Muscle of leg (tissue), 11 donors: Measurements from ENCODE around the gene SMTN. TPM values are rescaled to one million over a fixed set of nuclear protein-coding genes. Genes with fewer than 3 reads are reported as not detected.

ENCODE experiments used
- DNase-seq: peaks from one replicate; pipeline ENCODE4 v3.0.0; 2013
- H3K27ac ChIP-seq: one replicate; pipeline ENCODE4 v1.5.1; 2013; ENCODE audit warnings: mild to moderate bottlenecking, low read length, control low read depth
- H3K27me3 ChIP-seq: one replicate; pipeline ENCODE4 v1.6.1; 2013; ENCODE audit warnings: low read length; ENCODE audit not compliant: control insufficient read depth, insufficient read depth
- H3K36me3 ChIP-seq: one replicate; pipeline ENCODE4 v1.6.1; 2013; ENCODE audit warnings: low read length; ENCODE audit not compliant: control insufficient read depth, insufficient read depth
- H3K4me1 ChIP-seq: one replicate; pipeline ENCODE4 v1.6.1; 2013; ENCODE audit warnings: low read length; ENCODE audit not compliant: control insufficient read depth, insufficient read depth
- H3K4me3 ChIP-seq: one replicate; pipeline ENCODE4 v1.5.1; 2013; ENCODE audit warnings: low read length, control low read depth
- H3K9me3 ChIP-seq: replicated peaks from 2 replicates; pipeline ENCODE4 v1.6.1; 2013; ENCODE audit warnings: low read depth, low read length; ENCODE audit not compliant: control insufficient read depth
- WGBS: methylation state at CpG from one replicate; pipeline ENCODE4 v1.1.5; 2013; ENCODE audit warnings: missing lambda C conversion rate; ENCODE audit not compliant: insufficient coverage; 5-methylcytosine and 5-hydroxymethylcytosine counted together
- polyA plus RNA-seq, 8 donors: library from polyadenylated mRNA; unstranded; fragments of 120-200 nt; gene quantifications; one replicate each; pipeline versions ENCODE4 v1.2.1 to v1.2.3, GENCODE V29; 2013; ENCODE audit warnings: inconsistent platforms in 1 of 8, low replicate concordance in 1 of 8; ENCODE audit not compliant: insufficient read length in 8 of 8, insufficient read depth in 1 of 8
- total RNA-seq: library from RNA; stranded (reverse); fragments of 120-200 nt; gene quantifications from one replicate; pipeline ENCODE4 v1.2.4, GENCODE V29; 2013

SMTN gene
- total and polyA plus RNA-seq, 9 donors: 103 to 284 (median 165) TPM

GRCh38 chr22:31126128-31126868 lies 45.2 kb downstream of the SMTN start:
- Histone ChIP-seq H3K27ac (no peak overlapping the region), H3K36me3 (no peaks in the 10 kb centered on the region), H3K4me3 (no peak overlapping the region), H3K9me3 (no peaks in the 10 kb centered on the region), H3K27me3 (peaks cover 3% of the 10 kb centered on the region), H3K4me1 (peaks cover 13% of the 10 kb centered on the region)
- DNase-seq: no peak
- 87% methylated on average over 15 of the region's 22 CpGs for WGBS

GRCh38 chr22:31126869-31127175 lies 45.7 kb downstream of the SMTN start:
- DNase-seq: no peak
- no peak overlapping the region for H3K27ac ChIP-seq
- no peak overlapping the region for H3K4me3 ChIP-seq
- no peaks in the 10 kb centered on the region for H3K9me3 ChIP-seq
- peaks cover 3% of the 10 kb centered on the region for H3K27me3 ChIP-seq
- H3K36me3 ChIP-seq: no peaks in the 10 kb centered on the region
- H3K4me1 ChIP-seq: peaks cover 13% of the 10 kb centered on the region
- WGBS: 77% methylated on average over 7 of the region's 13 CpGs

- H3K36me3 ChIP-seq: no peaks in the 10 kb centered on the region
- no peak for DNase-seq
- 32% methylated on average over 12 of the region's 19 CpGs for whole genome bisulfite sequencing
These were observed 46.2 kb downstream of the SMTN start for GRCh38 chr22:31127181-31127772.

GRCh38 chr22:31128156-31128555 lies 47.0 kb downstream of the SMTN start:
- no peaks in the 10 kb centered on the region for H3K36me3 ChIP-seq
- H3K4me1 ChIP-seq: peaks cover under 1% of the 10 kb centered on the region
- 89% methylated on average over 7 of the region's 7 CpGs for WGBS
- no peak overlapping the region for H3K4me3 ChIP-seq
- no peak for DNase-seq
- H3K9me3 ChIP-seq: no peaks in the 10 kb centered on the region
- peaks cover 3% of the 10 kb centered on the region for H3K27me3 ChIP-seq
- H3K27ac ChIP-seq: no peak overlapping the region

More at GRCh38 chr22:31127181-31127772, 46.2 kb downstream of the SMTN start:
- Histone ChIP-seq H3K4me1 (peaks cover 9% of the 10 kb centered on the region), H3K27me3 (peaks cover 3% of the 10 kb centered on the region), H3K9me3 (no peaks in the 10 kb centered on the region), H3K4me3 (no peak overlapping the region), H3K27ac (no peak overlapping the region)

GRCh38 chr22:31130873-31131272 lies 49.8 kb downstream of the SMTN start:
- no peaks in the 10 kb centered on the region for H3K4me1 ChIP-seq
- no peak for DNase-seq
- no peaks in the 10 kb centered on the region for H3K36me3 ChIP-seq
- no peak overlapping the region for H3K27ac ChIP-seq
- no peaks in the 10 kb centered on the region for H3K27me3 ChIP-seq
- H3K9me3 ChIP-seq: no peaks in the 10 kb centered on the region
- 45% methylated on average over 2 of the region's 2 CpGs for WGBS
- no peak overlapping the region for H3K4me3 ChIP-seq

- no peaks in the 10 kb centered on the region for H3K9me3 ChIP-seq
- 92% methylated on average over 16 of the region's 19 CpGs for WGBS
- no peaks in the 10 kb centered on the region for H3K4me1 ChIP-seq
- H3K36me3 ChIP-seq: no peaks in the 10 kb centered on the region
- H3K4me3 ChIP-seq: no peak overlapping the region
- no peak overlapping the region for H3K27ac ChIP-seq
- no peak for DNase-seq
- peaks cover 3% of the 10 kb centered on the region for H3K27me3 ChIP-seq
These were observed 52.8 kb downstream of the SMTN start for GRCh38 chr22:31133911-31134310.

- no CpG with 5 or more reads among the region's 4 CpGs for WGBS
- peaks cover 5% of the 10 kb centered on the region for H3K27me3 ChIP-seq
These were observed 53.6 kb downstream of the SMTN start for GRCh38 chr22:31134688-31135087.

GRCh38 chr22:31135706-31136105 lies 54.6 kb downstream of the SMTN start:
- Histone ChIP-seq H3K27me3 (peaks cover 15% of the 10 kb centered on the region), H3K36me3 (no peaks in the 10 kb centered on the region), H3K4me3 (no peak overlapping the region), H3K9me3 (no peaks in the 10 kb centered on the region), H3K4me1 (peaks cover 5% of the 10 kb centered on the region), H3K27ac (no peak overlapping the region)
- 88% methylated on average over 3 of the region's 6 CpGs for WGBS
- no peak for DNase-seq

More at GRCh38 chr22:31134688-31135087, 53.6 kb downstream of the SMTN start:
- H3K4me3 ChIP-seq: no peak overlapping the region
- no peaks in the 10 kb centered on the region for H3K9me3 ChIP-seq
- H3K27ac ChIP-seq: no peak overlapping the region
- no peak for DNase-seq
- H3K4me1 ChIP-seq: no peaks in the 10 kb centered on the region
- H3K36me3 ChIP-seq: no peaks in the 10 kb centered on the region

- Histone ChIP-seq H3K27me3 (peaks cover 19% of the 10 kb centered on the region), H3K36me3 (no peaks in the 10 kb centered on the region), H3K4me3 (no peak overlapping the region), H3K9me3 (no peaks in the 10 kb centered on the region), H3K4me1 (peaks cover 5% of the 10 kb centered on the region), H3K27ac (no peak overlapping the region)
- DNase-seq: no peak
- WGBS: 89% methylated on average over 7 of the region's 9 CpGs
These were observed 55.0 kb downstream of the SMTN start for GRCh38 chr22:31136155-31136554.

GRCh38 chr22:31136711-31137110 lies 55.6 kb downstream of the SMTN start:
- H3K4me1 ChIP-seq: peaks cover 5% of the 10 kb centered on the region
- H3K36me3 ChIP-seq: no peaks in the 10 kb centered on the region
- H3K27me3 ChIP-seq: peaks cover 19% of the 10 kb centered on the region
- no peak overlapping the region for H3K4me3 ChIP-seq
- no peak for DNase-seq
- no peaks in the 10 kb centered on the region for H3K9me3 ChIP-seq
- WGBS: 94% methylated on average over 5 of the region's 16 CpGs
- no peak overlapping the region for H3K27ac ChIP-seq
